GF-D8 (cell line): Measurements from ENCODE around the gene PPM1A.
"Not testable (repeated sequence)": the region's sequence is repeated elsewhere in the genome, so short reads cannot be mapped to it uniquely, and the experiment has no call there.

Experiments used
- DNase-seq: peaks from one replicate; lab custom pipeline; 2025; lab: John Stamatoyannopoulos, UW

PPM1A gene

DNA sequence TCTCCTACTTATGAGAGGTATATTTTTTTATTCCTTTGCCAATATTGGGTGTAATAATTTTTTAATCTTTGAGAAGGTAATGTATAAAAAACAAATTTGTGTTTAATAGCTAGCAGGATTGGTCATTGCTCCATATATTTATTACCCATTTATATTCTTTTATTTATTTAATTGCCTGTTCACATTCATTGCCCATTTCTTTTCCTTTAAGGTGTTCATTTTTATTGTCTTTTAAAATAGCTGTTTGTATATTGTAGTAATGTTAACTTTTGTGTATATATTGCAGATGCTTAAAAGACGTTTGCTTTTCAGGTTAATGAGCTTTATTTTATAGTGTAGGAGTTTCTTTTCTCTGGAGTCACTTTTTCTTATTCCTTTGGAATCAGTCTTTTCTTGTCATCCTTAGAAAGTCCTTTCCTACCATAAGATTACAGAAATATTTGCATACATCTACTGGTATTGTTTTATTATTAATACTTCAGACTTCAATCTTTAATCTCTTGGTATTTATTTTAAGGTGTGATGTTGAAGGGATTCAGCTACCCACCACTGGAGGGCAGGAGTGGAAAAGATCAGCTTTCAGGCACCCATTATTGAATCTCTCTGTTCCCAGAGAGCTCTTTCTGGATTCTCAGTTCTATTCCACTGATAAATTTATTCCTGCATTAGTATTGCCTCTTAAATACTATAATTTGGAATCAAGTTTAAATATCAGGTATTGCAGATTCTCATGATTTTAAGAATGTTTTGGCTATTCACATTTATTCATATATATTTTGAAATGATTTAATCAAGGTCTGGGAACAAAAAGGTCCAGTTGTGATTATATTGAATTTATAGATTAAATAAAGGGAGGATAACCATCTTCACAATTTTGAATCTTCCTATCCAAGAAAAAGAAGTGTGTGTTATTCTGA lies 17.3 kb downstream of the PPM1A start:
- peak; percentile 8 for DNase-seq

DNA sequence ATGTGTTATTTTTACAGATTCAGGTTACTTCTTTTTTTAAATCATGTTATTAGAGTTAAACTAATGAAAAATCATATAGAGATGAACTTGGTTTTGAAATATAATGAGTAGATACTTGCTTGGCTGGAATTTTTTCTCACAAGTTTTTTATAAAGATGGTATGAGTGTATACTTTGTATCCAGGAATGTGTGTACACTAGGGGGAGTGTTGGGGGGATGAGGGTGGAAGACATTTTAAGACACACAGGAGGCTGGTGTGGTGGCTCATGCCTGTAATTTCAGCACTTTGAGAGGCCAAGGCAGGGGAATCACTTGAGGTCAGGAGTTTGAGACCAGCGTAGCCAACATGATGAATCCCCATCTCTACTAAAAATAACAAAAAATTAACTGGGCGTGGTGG lies 23.2 kb downstream of the PPM1A start:
- no peak for DNase-seq

DNA sequence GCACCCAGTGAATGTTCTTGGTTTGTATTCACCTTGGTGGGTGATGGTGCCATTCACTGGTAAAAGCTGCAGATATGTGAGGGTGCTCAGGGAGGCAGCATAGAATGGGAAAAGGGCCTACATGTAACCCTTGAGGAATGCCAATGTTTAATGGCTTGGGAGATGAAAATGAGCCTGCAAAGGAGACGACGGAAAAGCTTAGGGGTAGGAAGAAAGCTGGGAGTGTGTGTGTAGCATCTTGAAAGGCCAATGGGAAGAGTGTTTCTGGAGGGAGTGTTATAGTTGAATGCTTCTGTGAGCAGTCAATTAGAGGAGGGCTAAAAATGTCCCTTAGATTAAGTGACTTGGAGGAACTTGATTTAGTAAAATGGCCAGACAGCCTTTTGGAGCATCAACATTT lies 24.9 kb downstream of the PPM1A start:
- DNase-seq: no peak

DNA sequence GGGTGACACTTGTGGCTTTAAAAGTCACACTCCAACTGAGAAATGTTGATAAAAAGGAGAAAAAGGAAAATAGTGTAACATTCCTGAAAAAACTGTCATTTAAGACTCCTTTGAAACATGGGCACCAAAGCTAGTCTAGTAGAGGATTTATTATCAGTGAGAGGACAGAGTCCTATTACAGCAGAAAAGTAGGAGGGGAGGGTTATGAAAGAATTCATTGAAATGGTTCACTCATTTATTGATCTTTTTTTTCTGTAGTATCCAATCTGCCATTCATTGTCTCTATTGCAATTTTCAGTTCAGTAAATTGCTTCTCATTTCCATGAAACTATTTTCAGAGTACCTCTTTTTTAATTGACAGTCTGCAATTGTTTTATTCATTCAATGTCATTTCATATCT lies 25.4 kb downstream of the PPM1A start:
- DNase-seq: no peak

DNA sequence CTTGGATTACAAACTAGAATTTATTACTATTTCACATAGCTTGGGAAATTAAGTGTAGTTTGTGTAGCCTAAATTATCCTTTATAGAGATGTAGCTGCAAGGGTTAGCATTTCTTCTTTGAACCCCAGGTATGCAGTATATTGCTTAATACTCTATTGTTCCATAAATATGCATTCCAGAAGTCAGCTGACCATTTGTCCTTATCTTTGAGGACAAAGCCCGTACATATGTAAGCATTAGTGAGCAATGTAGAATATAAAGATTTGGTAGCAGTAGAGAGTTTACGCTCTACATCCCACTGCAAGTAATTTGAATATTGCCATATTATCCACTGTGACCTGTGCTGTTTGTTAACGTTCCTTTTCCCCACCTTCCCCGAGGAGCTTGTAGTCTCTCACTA lies 26.9 kb downstream of the PPM1A start:
- no peak for DNase-seq

DNA sequence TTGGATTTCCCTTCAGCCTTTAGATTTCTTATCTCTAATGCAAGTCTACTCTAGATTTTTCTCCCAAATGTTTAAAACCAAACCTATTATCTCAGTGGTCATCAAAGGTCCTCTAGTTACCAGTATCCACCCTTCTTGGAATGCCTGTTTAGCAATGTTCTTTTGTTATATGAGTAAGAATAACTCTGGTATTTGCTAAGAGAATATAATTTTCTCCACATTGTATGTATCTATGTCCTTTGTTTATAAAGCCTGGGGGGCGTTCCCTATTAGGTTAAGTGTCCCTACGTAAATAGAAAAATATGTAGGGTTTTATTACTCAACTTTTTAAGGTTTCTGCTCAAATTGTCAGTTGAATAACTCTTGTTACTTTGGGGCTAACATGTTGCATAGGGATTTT lies 27.3 kb downstream of the PPM1A start:
- DNase-seq: no peak

DNA sequence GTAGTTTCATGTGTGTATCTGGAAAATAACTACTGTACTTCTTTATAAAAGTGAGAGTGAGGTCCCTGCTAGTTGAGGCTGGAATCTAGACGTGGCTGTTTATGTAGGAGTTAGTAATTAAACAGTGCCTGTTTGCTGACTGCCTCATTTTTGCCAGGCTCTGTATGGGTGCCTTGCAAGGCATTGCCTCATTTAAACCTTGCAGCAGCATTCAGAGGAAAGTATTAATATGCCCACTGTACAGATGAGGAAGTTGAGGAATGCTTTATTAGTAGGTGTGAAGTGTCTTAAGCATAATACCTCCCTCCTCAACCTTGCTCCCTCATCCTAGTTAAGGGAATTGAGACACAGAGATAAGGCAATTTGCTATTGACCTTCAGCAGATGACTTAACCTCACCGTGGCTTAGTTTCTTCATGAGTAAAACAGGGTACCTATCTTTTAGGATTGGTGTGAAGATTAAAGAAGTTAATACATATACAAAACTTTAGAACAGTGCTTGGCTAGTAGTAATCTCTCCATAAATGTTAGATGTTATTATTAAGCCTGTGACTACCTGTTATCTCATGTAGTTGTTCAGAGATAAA lies 28.7 kb downstream of the PPM1A start:
- no peak for DNase-seq

DNA sequence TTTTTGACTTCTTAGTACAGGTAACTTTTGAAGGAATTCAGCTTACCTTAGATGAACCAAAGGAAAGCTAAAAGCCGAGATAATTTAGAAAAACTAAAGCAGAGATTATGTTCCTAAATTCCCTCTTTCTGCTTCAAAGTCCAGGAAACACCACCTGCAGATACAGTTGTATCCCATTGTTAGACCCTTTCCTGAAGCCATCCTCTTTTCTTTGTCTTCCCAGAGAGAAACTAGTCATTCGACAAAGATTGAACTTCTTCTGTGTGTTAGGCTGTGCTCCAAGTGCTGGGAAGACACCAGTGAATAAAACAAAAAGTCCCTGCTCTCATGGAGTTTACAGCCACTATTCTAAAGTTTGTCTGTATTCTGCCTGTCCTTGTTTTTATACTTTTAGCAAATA lies 29.3 kb downstream of the PPM1A start:
- no peak for DNase-seq

DNA sequence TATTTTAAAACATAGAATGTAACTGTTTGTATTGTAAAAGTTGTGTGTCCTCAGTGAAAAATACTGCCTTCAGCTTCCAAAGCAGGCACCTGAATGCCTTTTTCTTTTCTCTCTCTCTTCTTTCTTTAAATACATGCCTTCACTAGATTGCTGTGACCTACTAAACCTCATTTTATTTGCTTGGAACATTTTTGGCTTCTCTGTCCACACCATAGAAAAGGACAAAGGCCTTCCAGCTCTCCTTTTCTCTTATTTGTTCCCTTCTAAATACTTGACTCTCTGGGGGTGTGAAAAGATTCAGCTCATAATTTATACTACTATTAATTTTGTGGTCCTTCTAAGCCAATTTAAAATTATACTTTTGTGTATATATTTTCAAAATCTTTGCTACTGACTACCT lies 38.4 kb downstream of the PPM1A start:
- no peak for DNase-seq

DNA sequence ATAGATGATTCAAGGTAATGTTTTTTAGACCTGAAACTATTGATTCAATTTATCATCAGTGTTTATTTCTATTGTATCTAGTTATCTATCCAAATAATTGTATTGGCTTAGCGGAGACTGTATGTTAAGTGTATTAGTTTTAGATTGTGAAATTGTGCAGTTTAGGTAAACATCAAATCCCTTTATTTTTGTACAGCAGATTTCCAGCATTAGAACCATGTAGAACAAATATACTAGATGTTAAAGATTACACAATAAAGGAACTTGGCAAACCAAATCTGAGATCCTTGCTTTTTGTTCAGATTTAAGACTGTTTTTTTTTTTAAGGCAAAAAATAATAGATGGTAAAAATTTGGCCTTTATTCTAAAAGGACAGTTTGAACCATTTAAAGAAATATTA lies 39.3 kb downstream of the PPM1A start:
- DNase-seq: no peak

DNA sequence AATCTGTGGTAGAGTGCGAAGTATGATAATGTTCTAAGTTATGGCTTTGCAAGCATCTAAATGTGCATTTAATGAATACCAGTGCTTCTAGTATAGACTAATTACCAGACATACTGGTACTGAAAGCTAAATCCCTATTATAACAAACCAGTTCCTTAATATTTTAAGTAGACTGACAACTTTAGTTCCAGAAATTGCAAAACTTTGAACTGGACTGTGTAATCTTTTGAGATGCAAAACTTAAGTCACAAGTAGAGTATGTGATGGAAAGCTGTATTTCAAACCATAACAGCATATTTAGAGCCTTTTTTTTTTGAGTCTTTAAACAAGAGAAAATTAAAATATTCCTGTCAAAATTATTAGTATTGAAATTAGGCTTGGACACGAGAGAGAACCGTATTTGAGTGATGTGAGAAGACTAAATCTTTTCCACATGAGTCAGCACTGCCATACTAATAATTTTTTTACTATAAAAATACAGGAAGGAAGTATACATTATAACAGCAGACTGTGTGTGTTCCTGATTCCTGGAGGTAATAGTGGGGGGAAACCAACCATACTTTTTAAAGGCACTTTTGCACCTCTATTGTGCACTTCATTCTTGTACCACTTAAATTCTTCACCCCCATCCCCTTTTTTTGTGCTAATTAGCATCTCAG lies 45.5 kb downstream of the PPM1A start:
- no peak for DNase-seq

DNA sequence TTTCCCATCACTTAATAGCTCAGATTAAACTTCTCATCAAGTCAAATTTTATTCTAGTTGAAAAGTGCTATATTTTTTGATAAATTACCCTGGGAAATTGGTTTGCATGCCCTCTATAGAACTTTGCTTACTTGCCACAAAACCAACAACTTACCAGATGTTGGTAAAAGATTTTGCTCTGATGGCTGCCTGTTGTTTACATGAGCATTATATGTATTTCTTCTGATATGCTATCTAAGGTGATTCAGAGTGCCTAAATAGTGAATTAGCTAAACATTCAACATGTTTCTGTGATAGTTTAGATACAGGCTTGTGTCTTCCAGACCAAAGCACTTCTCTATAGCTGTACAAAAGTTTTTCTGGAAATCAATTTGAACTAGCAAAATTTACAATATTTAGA lies 51.0 kb downstream of the PPM1A start:
- DNase-seq: no peak

DNA sequence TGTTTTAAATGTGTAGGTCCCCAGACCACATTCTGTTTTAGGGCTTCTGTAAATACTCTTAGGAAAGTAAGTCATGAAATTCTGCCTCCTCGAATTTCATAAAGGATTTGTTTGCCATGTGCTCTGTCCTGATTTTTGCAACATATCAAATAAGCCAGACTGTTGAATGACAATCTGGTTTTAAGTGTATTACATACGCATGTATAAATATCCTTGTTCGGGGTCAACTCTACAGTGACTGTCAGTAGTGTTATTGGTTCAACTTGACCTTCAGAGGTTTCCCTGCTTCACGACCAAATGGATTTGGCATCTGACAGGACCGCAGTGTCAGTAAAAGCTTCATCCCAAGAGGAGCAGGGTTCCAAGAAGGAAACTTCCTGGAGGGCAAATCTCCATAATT lies 52.7 kb downstream of the PPM1A start:
- no peak for DNase-seq

DNA sequence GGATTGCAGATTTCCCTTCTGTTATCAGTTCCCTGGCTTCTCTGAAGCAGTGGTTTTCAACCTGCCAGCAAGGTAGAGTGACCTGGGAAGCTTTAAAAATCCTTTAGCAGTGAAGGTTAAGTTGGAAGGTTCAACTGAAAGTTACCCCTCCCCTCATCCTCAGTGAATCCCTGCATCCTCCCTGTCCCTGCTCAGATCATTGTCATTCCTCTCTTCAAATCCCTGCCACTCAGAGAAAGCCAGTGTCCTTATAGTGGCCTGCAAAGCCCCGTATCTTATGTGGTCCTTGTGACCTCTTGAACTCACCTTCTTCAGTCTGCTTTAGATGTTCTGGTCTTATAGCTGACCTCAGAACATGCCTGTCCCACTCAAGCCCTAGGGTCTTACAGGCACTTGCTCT lies 53.6 kb downstream of the PPM1A start:
- no peak for DNase-seq

DNA sequence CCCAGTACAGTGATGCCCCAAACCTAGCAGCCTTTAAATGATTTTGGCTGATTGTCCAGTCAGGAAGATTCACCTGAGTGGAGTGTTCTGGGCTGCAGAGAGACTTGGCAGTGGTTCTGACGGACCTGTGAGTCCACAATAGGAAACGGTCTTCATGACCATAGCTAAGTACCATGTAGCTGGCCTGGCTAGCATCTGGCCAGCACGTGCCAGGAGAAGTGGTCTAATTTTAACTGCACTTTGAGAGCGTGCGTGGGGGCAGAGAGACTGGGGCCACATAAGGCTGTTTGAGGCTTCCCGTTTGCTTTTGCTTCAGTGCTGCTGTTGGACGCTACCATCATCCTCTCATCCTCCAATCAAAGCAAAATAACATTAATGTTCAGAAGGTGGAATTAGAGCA lies 54.7 kb downstream of the PPM1A start:
- DNase-seq: no peak

DNA sequence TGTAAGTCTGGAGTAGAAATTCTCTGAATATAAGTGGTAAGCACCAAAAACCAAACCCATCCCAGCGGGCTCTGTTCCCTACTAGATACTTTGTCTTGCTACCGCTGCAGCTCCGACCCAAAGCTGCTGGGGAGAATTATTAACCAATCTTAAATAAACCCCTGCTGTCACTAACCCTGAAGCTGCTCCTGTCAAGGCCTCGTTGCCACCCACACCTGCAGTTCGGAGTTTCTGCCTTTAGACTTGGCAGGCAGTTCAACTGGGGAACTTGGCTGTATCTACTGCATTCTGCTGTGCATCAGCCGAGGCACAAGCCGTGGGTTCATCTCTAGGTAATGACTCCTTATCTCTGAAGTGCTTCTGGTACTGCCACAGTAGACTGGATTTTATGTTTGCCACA lies 55.5 kb downstream of the PPM1A start:
- no peak for DNase-seq

DNA sequence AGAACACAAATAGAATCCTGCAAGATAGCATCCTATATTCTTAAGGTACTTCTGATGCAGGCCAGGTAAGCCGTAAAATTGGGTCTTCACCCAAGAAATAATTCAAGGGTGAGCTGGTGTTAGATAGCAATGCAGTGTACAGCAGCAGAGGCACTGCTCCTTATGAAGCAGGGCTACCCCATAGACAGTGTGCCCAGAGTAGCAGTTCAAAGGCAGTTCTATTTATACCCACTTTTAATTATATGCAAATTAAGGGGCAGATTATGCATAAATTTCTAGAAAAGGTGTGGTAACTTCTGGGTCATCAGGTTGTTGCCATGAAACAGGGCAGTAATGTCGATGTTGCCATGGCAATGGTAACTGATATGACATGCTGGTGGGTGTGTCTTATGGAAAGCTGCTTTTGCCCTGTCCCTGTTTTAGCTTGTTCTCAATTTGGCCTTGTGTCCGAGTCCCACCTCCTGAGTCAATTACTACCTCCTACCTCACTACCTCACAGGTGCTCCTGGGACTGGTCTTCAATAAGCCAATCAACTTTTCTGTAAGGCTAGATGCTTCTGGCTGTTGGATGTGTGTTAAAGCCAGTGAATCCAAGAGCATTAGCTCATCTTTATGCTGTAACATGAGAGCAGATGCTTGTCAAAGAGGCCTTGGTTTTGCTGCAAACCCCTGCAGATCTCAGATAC lies 61.0 kb downstream of the PPM1A start:
- no peak for DNase-seq

DNA sequence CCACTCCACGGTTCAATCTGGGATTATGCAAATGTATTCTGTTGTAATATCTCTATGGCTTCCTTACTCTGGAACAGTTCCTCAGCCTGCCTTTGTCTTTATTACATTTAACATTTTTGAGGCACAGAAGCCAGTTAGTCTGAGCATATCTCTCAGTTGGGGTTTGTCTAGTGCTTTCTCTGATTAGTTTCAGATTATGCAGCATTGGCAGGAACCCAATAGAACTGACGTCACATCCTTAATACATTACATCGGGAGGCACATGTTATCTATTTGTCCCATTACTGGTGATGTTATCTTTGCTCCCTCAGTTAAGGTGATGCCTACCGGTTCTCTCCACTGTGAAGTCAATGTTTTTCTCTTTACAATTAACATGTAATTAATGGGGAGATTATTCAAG lies 62.4 kb downstream of the PPM1A start:
- no peak for DNase-seq

DNA sequence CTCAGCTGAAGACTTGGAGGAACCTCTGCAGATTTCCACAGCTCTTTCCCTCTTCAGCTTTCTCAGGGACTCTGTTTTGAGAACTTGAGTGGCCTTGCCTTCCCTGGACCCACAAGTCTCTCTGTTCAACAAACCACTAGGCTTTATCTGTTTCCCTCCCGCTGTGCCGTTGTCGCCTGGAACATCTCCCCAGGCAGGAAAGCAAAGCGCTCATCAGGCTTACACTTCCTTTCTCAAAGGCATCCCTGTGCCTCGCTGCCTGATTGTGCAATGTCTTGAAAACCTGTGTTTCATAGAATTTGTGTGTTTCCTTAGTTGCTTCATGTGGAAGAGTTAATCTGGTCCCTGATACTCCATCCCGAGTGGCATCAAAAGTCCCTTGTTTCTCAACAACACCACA lies 64.1 kb downstream of the PPM1A start:
- DNase-seq: no peak

DNA sequence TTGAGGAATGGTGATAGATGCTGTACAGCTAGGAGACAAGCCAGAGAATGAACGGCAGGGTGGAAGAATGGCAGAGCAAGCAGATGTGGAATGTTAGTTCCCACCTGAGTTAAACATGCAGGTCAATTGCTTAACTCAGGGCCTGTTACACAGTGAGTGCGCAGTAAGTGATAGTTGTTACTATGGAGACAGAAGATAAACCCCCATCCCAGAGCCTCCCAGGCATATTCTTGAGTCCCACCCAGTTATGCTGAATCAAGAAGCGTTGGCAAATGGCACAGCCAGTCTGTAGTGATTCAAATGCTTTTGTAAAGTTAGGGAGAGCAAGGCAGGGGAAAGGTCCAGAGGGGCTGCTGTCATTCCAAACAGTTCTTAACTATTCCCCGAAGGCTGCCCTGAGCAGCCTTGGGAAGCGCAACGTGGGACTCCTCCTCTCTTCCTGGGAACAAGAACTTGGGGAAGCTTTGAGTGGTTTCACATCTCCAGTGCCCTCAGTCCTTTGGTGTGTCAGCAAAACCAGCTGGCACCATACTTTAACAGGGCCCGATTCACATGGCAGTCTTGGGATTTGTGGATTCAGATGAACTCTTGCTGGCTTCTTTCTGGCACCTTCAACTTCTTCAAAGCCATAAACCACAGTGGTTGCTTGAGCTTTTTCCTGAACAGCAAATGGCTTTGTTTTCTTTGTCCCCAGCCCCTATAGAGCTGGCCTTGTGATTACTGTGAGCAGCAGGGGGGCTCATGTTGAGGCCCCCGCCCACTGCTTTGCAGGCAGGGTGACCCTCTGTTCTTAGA lies 66.4 kb downstream of the PPM1A start:
- DNase-seq: no peak

DNA sequence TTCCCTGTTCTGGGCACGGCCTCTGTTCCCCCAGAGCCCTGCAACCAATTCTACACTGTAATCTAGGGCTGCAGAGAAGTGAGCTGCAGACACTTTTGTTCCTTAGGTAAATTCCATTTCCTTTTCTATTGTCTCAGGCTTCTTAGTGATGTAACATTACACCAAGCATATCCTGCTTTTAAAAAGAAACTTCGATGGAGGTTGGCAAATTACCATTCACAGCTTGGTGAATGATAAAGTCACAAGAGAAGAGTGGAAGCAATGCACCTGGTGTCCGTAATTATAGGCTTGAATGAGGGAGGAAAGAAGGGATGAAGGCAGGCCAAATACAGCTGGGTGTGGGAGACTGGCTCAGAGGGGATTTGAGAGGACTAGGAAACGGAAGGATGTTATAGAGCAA lies 68.6 kb downstream of the PPM1A start:
- no peak for DNase-seq

DNA sequence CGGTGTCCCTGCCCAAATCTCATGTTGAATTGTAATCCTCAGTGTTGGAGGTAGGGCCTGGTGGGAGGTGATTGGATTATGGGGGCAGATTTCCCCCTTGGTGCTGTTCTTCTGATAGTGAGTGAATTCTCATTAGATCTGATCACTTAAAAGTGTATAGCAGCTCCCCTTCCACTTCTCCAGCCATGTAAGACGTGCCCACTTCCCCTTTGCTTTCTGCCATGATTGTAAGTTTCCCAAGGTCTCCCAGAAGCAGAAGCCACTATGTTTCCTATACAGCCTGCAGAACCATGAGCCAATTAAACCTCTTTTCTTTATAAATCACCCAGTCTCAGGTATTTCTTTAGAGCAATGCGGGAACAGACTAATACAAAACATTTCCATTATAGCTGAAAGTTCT lies 71.8 kb downstream of the PPM1A start:
- not testable (repeated sequence) for DNase-seq
